Sigmoid colon (tissue), 7 donors: ENCODE results near the gene RASSF7. TPM values are rescaled to one million over a fixed set of nuclear protein-coding genes. Genes with fewer than 3 reads are reported as not detected.

Experiments
- DNase-seq: peaks from one replicate; pipeline ENCODE4 v3.0.0-alpha.2; 2019
- H3K27ac ChIP-seq, 4 donors: fragments of 200-600 bp; sonication (generic); one replicate each; pipeline ENCODE4 v1.5.1; 2016 to 2019; ENCODE audit warnings: mild to moderate bottlenecking in 1 of 4
- H3K27me3 ChIP-seq, 3 donors: fragments of 200-600 bp; sonication (generic); one replicate each; pipeline ENCODE4 v1.5.1; 2019; ENCODE audit warnings: mild to moderate bottlenecking in 1 of 3
- H3K36me3 ChIP-seq, 4 donors: fragments of 200-600 bp; sonication (generic); one replicate each; pipeline ENCODE4 v1.5.1; 2016 to 2019
- H3K4me1 ChIP-seq, 4 donors: fragments of 200-600 bp; sonication (generic); one replicate each; pipeline ENCODE4 v1.5.1; 2017 to 2019
- H3K4me3 ChIP-seq, 4 donors: fragments of 200-600 bp; sonication (generic); one replicate each; pipeline ENCODE4 v1.5.1; 2017 to 2019; ENCODE audit warnings: mild to moderate bottlenecking in 2 of 4, moderate library complexity in 1 of 4
- H3K9me3 ChIP-seq, 4 donors: fragments of 200-600 bp in 3 of 4; sonication (generic) in 3 of 4; one replicate each; pipeline versions ENCODE4 v1.5.1 to v1.6.1; 2013 to 2019
- EP300 ChIP-seq, 4 donors: sonication (generic); formaldehyde crosslinking; IDR thresholded peaks; one replicate each; pipeline ENCODE4 v1.6.1; 2017; ENCODE audit warnings: antibody characterized with exemption in 4 of 4
- POLR2A ChIP-seq, 2 donors: fragments of 450-650 bp; IDR thresholded peaks; one replicate each; pipeline ENCODE4 v1.6.1; 2016; ENCODE audit warnings: antibody characterized with exemption in 2 of 2, mild to moderate bottlenecking in 2 of 2, moderate library complexity in 2 of 2
- POLR2AphosphoS5 ChIP-seq, 4 donors: sonication (generic); formaldehyde crosslinking; IDR thresholded peaks; one replicate each; pipeline ENCODE4 v1.6.1; 2017; ENCODE audit warnings: antibody characterized with exemption in 4 of 4
- WGBS, 2 donors: extraction: QIAGEN DNeasy Blood & Tissue Kit; methylation state at CpG; one replicate each; pipeline ENCODE4 v1.1.7; 2013; 5-methylcytosine and 5-hydroxymethylcytosine counted together
- intact Hi-C: fragments of 100-400 bp; cut with DNase I; formaldehyde crosslinking; loops from one replicate; pipeline ENCODE4 v1.15.1; 2023
- polyA plus RNA-seq, 3 donors: library from polyadenylated mRNA; stranded (reverse); fragments of 200-250 nt; gene quantifications; one replicate each; pipeline ENCODE4 v1.2.3, GENCODE V29; 2013
- total RNA-seq, 4 donors: library from RNA; depleted of rRNA; stranded (reverse); fragments of >200 nt; gene quantifications; one replicate each; pipeline ENCODE4 v1.1.0, GENCODE V29; 2016
- TF ChIP-seq, protein P1 (sequence below), 4 experiments: fragments of 450-650 bp in 3 of 4; fragments of 200-600 bp in 1 of 4; IDR thresholded peaks; one replicate each; pipeline ENCODE4 v1.5.1; 2016 to 2019; ENCODE audit warnings: antibody characterized with exemption in 4 of 4, mild to moderate bottlenecking in 3 of 4, moderate library complexity in 2 of 4
- donor health status: healthy with polysubstance abuse.
- donor health status: Bipolar disorder and iron deficiency.
- donor health status: healthy.

Gene RASSF7
- total and polyA plus RNA-seq, 7 donors: 3.0 to 122 (median 5.4) TPM

DNA sequence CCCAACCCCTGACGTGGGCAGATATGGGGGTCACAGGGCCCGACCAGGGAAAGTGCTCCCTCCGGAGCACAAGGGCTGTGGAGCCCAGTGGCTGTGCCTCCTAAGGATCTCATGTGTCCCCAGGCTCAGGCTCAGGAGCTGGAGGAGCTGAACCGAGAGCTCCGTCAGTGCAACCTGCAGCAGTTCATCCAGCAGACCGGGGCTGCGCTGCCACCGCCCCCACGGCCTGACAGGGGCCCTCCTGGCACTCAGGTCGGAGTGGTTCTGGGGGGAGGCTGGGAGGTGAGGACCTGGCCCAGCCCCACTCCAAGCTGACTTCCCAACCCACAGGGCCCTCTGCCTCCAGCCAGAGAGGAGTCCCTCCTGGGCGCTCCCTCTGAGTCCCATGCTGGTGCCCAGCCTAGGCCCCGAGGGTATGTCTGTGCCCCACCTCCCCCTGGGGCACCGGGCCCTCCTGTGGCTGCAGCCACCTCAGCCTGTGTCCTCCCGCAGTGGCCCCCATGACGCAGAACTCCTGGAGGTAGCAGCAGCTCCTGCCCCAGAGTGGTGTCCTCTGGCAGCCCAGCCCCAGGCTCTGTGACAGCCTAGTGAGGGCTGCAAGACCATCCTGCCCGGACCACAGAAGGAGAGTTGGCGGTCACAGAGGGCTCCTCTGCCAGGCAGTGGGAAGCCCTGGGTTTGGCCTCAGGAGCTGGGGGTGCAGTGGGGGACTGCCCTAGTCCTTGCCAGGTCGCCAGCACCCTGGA lies 2.5 kb downstream of the RASSF7 start:
- Histone ChIP-seq H3K4me1 (peaks cover 0 to 25% (median 21%) of the 10 kb centered on the region in 4 donors), H3K36me3 (no peaks in the 10 kb centered on the region), H3K4me3 (no peak overlapping the region), H3K27ac (no peak overlapping the region), H3K9me3 (no peaks in the 10 kb centered on the region), H3K27me3 (peaks cover 10 to 14% (median 12%) of the 10 kb centered on the region in 3 donors)
- WGBS, 2 donors: 91 to 94% methylated on average over 18 of the region's 18 CpGs
- DNase-seq: no peak
- intact Hi-C loops: no loop called here
- TF ChIP-seq POLR2AphosphoS5 (IDR thresholded peaks at IDR 0.05) (no peak), POLR2A (IDR thresholded peaks at IDR 0.05) (no peak), EP300 (IDR thresholded peaks at IDR 0.05) (no peak)
- TF ChIP-seq, protein P1, sequence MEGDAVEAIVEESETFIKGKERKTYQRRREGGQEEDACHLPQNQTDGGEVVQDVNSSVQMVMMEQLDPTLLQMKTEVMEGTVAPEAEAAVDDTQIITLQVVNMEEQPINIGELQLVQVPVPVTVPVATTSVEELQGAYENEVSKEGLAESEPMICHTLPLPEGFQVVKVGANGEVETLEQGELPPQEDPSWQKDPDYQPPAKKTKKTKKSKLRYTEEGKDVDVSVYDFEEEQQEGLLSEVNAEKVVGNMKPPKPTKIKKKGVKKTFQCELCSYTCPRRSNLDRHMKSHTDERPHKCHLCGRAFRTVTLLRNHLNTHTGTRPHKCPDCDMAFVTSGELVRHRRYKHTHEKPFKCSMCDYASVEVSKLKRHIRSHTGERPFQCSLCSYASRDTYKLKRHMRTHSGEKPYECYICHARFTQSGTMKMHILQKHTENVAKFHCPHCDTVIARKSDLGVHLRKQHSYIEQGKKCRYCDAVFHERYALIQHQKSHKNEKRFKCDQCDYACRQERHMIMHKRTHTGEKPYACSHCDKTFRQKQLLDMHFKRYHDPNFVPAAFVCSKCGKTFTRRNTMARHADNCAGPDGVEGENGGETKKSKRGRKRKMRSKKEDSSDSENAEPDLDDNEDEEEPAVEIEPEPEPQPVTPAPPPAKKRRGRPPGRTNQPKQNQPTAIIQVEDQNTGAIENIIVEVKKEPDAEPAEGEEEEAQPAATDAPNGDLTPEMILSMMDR (IDR thresholded peaks at IDR 0.05): no peak

DNA sequence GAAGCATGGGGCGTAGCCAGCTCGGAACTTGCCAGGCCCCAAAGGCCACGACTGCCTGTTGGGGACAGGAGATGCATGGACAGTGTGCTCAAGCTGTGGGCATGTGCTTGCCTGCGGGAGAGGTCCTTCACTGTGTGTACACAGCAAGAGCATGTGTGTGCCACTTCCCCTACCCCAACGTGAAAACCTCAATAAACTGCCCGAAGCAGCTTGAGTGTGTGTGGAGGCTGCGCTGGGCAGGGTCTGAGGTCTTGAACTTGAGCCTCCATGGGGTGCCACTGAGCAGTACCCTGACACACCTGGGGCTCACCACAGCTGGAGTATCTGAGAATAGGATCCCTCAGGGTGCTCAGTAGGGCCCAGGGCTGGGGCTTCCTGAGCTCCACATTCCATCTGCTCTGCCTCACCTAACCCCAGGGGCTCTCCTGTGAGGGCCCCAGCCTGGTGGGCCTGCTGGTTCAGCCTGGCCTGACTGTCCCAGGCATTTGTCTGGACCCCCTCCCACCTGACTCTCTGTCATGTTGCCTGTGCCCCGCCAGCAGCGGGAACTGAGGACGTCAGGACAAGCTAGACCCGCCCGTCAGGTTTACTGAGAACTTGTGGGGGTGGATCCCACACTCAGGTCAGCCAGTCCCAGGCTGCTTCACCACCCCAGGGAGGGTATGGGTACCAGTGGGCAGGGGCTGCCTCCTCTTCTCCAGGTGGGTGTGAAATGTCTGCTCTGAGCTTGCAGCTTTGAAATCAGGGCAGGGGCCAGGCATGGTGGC lies 3.2 kb downstream of the RASSF7 start:
- no peak for DNase-seq
- H3K9me3 ChIP-seq: no peaks in the 10 kb centered on the region
- peaks cover 0 to 28% (median 23%) of the 10 kb centered on the region in 4 donors for H3K4me1 ChIP-seq
- no peak overlapping the region for H3K4me3 ChIP-seq
- TF ChIP-seq, protein P1 (IDR thresholded peaks at IDR 0.05): no peak
- TF ChIP-seq POLR2A (IDR thresholded peaks at IDR 0.05) (no peak), POLR2AphosphoS5 (IDR thresholded peaks at IDR 0.05) (no peak), EP300 (IDR thresholded peaks at IDR 0.05) (no peak)
- WGBS, 2 donors: 69 to 84% methylated on average over 12 of the region's 12 CpGs
- no peaks in the 10 kb centered on the region for H3K36me3 ChIP-seq
- peaks cover 4 to 7% (median 6%) of the 10 kb centered on the region in 3 donors for H3K27me3 ChIP-seq
- H3K27ac ChIP-seq: no peak overlapping the region
- intact Hi-C loops: no loop called here

DNA sequence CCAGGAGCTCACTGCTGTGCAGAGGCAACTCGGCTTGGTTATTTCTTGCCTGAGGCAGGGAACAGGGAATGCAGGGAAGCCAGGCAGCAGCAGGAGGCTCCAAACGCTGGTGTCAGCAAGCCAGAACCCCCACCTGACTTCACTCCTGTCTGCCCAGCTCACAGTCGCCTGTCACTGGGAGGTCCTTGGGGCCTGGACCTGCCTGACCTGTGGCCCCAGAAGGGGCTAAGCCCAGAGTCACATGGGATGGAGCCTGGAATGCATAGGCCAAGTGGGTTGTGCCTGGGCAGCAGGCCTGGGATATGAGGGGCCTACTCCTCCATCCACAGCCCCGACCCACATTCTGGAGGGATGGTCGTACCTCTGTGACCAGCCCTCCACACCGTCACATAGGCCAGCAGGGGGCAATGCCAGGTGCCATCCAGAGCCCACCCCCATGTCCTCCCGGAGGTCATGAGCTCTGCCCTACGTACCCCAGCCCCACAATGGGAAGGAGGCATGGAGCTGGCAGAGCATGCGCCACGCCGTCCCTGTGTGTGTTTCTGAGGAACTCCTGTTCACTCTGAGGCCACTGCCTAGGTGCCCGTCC lies 5.2 kb downstream of the RASSF7 start:
- DNase-seq: no peak
- peaks cover 0 to 7% (median 0%) of the 10 kb centered on the region in 3 donors for H3K27me3 ChIP-seq
- H3K9me3 ChIP-seq: no peaks in the 10 kb centered on the region
- 81 to 85% methylated on average over 12 of the region's 12 CpGs for WGBS, 2 donors
- TF ChIP-seq POLR2AphosphoS5 (IDR thresholded peaks at IDR 0.05) (no peak), POLR2A (IDR thresholded peaks at IDR 0.05) (no peak), EP300 (IDR thresholded peaks at IDR 0.05) (no peak)
- TF ChIP-seq, protein P1 (IDR thresholded peaks at IDR 0.05): no peak
- intact Hi-C loops: no loop called here
- H3K4me1 ChIP-seq: peaks cover 0 to 24% (median 22%) of the 10 kb centered on the region in 4 donors
- no peak overlapping the region for H3K4me3 ChIP-seq
- H3K36me3 ChIP-seq: no peaks in the 10 kb centered on the region
- no peak overlapping the region for H3K27ac ChIP-seq

DNA sequence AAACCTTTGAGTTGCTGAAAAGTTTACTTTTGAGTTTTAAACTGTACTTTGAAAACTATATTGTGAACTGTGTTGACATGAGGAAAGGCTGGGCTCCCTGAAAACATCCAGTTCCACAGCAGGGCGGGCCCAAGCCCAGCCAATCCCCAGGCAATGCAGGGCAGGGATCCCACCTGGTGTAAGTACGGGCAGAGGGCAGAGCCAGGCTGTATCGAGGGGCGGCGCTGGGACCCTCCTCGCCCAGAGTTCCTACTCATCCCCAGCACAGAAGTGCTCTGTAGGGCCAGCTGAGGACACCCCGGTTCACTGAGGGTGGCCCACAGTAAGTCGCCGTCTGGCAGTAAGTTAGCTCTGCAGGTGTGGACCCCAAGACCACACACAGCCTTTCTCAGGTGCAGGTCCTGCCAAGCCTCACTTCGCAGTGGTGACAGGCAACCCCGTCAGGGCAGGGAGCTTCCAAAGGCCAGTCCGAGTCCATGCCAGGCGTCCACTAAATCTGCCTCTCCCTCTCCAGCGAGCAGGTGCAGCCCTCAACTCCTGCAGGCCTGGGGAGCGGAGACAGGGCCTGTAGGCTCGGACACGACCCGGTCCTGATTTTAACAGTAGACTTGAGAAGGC lies 6.3 kb downstream of the RASSF7 start:
- no peak for DNase-seq
- peaks cover 0 to 16% (median 14%) of the 10 kb centered on the region in 4 donors for H3K4me1 ChIP-seq
- H3K27ac ChIP-seq: peak overlapping the region in 3 of 4 donors; percentile 68 to 87 (median 79)
- WGBS, 2 donors: 82 to 92% methylated on average over 18 of the region's 18 CpGs
- intact Hi-C loops: no loop called here
- TF ChIP-seq EP300 (IDR thresholded peaks at IDR 0.05) (no peak), POLR2A (IDR thresholded peaks at IDR 0.05) (no peak), POLR2AphosphoS5 (IDR thresholded peaks at IDR 0.05) (no peak)
- TF ChIP-seq, protein P1 (IDR thresholded peaks at IDR 0.05): no peak
- no peaks in the 10 kb centered on the region for H3K36me3 ChIP-seq
- H3K27me3 ChIP-seq: no peaks in the 10 kb centered on the region
- H3K9me3 ChIP-seq: no peaks in the 10 kb centered on the region
- no peak overlapping the region for H3K4me3 ChIP-seq
